GM21619 (cell line): ENCODE data around the gene PCDH1.
"Not testable (repeated sequence)": the region's sequence is repeated elsewhere in the genome, so short reads cannot be mapped to it uniquely, and the experiment has no call there.

ENCODE experiments used
- ATAC-seq: cut with Tn5 transposase; IDR thresholded peaks from one replicate; pipeline ENCODE4 v1.9.1; 2021; ENCODE audit not compliant: unreplicated experiment

Gene PCDH1

DNA sequence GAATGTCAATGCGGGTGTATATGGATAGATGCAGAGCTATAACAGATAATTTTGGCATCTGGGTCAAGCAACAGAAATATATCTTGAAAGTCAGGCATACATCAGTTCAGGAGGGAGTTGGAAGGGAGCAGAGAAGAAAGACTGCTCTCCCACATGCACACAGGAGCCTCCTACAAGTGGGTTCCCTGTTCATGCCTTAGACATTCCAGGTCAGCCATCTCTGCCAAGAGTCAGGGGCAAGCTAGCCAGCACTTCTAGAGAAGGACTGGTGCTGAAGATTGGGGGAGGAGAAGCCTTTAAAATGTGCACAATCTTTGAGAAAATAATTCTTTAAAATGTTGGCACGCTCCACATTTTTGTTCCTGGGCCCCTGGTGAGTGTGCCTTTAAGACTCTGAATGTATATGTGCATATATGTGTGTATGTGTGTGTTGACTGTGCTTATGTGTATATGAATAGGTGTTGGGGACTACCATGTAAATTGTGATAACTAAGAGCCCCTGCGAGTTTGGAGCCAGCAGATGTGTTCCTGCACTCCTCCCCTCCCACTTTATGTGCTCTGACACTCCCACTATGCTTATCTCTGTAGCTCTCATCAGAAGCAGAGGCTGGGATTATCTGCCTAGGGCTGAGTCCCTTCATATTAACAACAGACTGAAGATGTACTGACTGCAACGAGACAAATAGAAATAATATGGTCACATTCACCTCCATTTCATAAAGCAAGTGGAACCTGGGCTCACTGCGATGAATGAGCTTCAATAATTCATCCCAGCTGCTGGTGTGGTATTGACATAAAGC lies 24.0 kb upstream of the PCDH1 start:
- ATAC-seq, result no peak

DNA sequence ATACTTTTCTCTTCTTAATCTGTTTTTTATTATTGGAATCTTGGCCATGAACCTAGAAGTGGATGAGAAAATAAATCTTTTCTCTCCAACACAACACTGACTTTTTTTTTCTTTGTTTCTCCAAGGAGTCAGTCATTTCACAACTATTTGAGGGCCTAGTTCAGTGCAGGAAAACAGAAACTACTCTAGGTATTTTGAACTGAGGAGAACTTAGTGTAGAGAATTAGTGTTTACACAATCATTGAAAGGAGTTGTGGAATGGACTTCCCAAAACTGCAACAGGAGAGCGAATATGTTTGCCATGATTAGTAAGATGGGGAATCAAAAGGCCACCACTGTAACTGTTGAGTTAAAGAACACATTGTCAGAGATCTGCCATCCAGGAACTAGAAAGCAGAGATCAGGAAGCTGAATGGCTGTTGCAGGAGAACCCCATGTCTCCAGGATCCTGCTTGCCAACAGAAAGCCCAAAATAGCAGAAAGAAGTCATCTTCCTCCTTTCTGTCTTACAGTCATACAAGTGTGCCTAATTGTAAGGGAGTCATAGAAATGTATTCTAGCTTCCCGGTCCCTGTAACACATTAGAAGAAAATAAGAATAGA lies 20.3 kb upstream of the PCDH1 start:
- no peak for ATAC-seq

DNA sequence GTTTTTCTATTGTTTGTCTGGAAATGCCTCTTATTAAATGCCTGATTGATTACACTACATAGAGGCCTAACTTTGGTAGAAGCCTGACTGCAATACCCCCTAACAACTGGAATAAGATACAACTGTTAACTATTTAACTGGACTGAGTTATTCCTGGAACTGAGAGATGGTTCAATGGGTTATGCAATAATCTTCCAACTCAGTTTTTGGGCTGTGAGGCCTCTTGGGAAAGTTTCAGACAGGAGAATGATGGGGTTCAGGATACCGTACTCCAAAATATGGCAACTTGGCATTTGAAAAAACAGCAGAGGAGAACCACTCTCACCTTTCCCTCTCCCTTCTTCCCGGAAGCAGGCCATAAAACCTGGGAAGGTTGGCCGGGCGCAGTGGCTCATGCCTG lies 19.2 kb upstream of the PCDH1 start:
- ATAC-seq, result no peak

DNA sequence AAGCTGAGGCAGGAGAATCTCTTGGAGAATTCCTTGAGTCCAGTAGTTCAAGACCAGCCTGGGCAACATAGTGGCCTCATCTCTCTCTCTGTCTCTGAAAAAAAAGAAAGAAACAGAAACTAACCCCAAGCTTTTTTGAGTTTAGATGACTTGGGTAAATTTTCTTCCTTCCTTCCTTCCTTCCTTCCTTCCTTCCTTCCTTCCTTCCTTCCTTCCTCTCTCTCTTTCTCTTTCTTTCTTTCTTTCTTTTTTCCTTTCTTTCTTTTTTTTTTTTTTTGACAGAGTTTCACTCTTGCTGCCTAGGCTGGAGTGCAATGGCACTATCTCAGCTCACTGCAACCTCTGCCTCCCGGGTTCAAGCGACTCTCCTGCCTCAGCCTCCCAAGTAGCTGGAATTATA lies 12.2 kb upstream of the PCDH1 start:
- not testable (repeated sequence) for ATAC-seq

DNA sequence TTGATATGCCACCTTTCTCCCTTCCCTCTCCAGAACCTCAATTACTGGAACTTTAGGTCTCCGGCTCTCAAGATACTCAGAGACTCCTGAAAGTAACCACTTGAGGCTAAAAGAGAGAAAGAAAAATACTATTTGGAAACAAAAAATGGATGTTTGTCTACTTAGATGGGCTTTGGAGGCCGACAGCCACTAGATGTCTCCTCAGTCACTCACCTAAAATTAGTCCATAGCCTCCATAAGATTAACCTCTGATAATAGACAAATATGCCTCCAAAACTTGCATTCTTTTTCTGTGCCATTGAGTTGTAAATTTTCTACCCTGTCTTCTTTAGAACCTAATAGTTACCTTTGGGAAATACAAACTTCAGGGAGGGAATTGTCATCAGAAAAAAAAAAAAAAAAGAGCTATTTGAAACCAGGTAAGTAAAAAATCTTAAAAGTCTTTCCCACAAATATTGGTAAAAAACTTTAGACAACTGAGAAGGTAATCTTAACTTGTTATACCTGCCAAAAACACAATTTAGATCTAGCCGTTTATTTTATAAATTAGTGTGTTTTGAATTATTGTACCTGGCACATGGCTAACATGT lies 11.2 kb upstream of the PCDH1 start:
- no peak for ATAC-seq

DNA sequence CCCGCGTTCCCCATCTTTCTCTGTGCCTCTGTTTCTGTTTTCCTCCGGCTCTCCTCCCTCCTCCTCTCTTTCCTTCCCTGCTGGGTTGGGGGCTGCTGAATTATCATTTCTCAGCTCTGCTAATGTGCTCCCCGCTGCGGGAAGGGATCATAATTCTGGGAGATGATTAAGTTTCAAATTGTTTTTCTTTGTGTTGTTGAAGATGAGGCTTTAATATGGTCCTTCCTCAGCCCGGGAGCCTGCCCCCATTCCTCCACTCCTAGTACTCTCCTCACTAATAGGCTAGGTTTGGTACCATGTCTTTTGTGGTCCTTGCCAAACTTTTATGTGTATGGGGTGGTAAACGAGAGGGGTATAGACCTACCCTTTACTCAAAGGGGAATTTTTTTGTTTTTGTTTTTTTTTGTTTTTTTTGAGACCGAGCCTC lies 5.7 kb upstream of the PCDH1 start:
- no peak for ATAC-seq

DNA sequence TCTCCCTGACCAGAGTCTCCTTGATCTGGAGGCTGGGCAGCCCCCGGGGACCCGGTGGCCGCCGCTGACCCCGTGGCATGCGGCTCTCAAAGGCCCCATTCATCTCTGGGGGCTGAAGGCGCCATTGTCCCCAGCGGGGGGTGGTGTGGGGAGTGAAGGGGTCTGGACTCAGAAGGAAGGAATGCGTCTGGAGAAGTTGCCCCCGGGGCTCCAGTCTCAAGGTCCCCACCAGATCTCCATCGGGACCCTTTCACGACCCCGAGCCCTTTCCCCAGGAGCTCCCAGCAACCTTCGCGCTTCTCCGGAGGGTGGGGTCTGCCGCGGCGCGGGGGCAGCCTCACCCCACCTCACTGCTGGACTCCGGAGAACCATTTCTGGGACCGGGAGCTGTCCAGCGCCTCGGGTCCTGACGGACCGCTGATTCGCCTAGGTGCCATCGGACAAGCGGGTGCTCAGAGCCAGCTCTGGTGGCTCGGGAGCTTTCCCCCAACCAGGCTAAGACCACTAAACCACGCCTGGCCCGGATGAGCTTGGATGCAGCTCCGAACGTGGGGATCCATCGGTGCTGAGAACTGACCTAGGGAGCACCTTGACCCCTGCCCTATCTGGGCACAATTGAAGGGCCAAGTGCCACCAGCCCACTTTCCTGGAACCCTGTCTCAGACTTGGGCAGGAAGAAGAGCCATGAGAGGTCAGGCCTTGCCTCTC lies 5.1 kb upstream of the PCDH1 start:
- ATAC-seq, result no peak

DNA sequence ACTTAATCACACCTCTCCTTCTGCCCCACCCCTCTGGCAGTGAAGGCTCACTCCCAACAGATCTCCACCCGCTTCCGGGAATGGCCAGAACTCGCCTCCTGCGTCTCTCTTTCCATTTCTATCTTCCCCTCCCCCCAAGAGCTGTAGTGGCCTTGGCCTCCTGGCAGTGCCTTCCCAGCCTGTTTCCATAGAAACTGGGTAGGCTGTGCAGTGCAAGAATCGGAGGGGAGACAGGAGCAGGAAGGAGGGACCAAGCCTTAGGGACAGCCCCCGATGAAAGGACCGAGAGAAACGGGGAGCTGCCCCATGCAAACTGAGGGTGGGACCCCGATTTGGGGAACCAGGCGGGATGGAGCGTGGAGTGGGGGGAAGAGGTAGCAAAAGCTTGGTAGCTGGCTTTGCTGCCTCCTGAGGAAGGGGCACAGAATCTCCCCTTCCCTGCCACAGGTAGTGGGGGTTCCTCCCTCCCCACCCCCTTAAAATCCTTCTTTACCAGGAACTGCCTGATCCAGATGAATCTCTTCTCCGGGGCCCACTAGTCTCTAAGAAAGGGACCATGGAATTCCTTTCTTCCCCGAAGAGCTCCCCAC lies 4.5 kb upstream of the PCDH1 start:
- ATAC-seq, result no peak

DNA sequence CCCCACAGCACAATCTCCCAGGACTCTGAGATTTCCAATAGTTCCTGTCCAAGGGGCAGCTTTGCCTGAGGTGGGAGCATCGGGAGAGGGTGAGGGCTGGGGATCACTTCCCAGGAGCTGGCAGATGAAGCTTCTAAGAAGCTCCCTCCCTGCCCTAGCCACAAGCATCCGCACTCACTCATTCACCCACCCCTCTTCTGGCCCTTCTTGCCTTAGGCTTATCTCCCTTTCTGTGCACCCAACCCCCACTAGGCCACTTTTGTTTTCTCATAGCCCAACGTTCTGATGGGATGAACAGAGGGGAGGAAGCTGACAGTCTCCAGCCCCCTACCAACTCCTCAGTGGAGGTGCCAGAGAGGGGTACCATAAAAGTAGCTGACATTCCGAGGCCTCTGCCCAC lies 3.7 kb upstream of the PCDH1 start:
- no peak for ATAC-seq

DNA sequence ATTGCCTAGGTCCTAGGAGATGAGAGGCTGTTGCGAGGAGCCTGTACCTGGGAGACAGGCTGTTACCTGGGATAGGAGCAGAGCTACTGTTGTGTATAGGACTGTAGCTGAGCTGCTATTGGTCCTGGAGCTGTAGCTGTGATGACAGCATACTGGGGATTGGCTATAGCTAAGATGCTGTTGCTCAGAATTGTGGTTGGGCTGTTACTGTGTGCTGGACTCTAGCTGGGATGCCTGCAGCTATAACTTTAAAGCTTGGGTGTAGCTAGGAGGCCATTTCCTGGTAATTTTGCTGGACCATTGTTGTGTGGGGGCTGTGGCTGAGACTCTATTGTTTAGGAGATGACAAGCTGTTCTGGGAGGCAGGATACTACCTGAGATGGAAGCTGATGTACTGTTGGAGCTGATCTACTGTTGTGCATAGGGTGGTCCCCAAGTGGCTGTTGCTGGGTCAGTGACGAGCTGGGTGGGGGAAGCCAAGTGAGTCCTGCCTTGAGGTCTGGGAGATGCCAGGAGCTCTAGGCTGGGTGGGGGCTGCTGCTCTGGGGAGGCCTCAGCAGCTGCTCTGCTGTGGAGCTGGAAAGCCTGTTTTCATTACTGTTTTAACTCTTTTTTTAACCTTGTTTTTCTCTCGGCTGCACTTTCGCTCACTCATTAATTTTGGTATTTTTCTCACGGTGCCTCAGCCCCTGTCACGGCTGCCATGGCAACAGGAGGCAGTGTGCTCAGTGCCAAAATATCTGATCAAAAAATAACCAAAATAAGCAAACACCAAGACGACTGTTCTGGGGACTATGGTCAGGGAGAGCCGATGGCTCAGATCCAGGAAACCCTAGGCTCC lies 3.0 kb upstream of the PCDH1 start:
- ATAC-seq, result no peak

DNA sequence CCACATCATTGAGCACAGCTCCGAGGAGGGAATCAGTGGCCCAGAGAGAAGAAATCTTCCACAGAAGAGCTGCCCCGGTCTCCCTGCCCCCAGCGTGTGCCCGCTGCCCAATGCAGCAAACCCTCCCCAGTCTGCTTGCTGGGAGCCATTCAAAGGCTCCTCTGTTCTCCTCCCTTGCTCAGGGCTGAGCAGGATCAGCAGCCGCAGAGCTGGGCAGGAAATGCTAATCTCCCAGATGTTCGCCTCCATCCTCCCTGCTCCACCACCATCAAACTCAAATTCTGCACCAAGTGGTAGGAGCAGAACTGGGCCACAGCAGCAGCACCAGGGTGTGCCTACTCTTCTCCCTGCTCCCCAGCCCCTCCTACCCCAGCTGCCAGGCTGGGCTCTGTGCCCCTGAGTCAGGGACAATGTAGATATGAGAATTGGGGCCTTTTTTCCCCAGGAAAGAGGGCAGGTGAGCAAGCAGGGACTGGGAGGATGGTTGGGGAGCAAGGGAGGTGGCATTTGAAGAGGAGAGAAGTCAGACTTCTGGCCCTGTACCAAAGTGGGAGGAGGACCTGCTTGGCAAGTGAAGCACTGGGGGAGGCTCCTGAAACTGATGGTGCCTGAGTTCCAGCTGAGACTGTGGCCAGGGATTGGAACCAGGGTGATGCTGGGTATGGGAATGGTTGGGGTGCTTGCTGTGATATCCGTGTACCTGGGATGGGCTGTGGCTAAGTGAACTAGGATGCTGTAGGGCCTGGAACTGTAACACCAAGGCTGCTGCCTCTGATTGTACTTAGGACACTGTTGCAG lies 1.9 kb upstream of the PCDH1 start:
- no peak for ATAC-seq

DNA sequence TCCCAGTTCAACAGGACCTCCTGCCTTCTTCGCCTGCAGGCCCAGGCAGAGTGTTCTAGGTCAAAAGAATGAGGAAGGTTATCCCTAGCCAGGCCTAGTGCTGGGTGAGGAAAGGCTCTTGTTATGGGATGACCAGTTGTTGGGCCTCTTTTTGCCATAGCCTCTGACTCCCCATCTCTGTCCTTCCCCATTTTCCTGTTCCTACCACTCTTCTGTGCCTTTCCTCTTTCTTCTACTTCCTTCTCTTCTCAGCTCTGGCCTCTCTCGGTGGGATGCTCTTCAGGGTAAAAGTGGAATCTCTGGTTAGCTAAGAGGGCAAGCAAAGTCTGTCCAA lies 1.2 kb upstream of the PCDH1 start:
- no peak for ATAC-seq

DNA sequence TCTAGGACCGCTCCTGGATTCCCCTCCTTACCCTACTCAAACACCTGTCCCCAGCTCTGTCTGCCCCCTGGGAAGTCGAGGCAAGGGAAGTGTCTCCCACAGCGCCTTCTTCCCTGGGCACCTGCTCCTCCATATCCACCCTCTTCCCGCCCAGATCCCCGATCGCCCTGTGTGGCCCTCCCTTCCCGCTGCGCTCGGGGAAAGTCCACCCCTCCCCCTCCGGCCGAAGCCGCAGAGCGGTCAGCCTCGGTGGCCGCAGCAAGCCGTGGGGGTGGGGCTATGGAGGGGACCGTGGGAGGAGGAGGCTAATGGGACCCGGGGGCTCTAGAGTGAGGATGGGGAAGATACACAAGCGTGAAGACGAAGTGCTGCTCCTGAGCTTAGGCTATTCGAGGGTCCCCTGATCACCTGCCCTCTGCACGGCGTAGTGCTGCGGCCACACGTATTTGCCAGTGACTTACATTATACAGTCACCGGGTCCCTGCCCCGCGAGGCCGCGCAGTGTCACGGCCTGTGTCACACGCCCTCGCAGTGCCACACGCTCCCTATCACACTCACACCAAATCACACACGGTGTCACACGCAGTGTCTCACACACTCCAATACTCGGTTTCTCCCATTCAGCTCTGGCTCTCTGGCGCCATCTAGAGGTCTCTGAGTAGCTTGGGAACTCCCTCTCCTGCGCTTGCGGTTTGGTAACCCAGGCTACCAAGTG lies 658 bp upstream of the PCDH1 start:
- ATAC-seq, result peak; percentile 88

DNA sequence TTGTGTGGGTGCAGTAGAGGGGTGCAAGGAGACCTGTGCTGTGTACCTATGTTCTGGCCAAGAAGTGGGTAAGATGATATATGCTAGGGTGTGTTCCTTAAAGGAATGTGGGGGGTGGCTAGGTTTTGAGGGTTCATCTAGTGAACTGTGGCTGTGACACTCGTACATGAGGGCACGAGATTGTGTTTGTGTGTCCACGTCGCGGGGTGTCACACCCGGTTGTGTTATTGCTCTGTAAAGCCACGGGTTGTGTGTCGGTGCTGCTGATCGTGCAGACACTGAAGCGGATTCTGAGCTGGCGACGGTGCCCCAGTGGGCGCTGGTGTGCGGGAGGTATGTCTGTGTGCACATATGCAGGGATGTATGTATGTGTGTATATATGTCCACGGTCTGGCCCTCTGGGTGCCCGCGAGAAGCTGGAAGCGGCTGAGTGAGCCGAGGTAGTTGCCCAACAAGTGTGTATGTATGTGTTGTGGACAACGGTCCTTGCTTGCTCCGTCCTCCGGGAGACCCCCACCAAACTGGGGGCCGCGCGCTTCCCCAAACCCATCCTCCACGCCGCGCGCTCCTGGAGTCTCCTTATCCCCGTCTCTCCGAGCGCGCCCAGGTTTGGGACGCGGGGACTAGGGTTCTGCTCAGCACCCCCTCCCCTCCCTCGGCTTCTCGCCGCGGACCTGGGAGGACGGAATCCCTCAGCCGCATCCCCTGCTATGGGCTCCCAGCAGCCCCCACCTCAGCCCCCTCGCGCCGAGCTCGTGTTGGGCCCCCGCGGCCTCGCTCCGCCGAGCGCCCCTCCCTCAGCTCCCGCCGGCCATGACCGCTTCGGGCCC lies 639 bp downstream of the PCDH1 start:
- ATAC-seq, result no peak

DNA sequence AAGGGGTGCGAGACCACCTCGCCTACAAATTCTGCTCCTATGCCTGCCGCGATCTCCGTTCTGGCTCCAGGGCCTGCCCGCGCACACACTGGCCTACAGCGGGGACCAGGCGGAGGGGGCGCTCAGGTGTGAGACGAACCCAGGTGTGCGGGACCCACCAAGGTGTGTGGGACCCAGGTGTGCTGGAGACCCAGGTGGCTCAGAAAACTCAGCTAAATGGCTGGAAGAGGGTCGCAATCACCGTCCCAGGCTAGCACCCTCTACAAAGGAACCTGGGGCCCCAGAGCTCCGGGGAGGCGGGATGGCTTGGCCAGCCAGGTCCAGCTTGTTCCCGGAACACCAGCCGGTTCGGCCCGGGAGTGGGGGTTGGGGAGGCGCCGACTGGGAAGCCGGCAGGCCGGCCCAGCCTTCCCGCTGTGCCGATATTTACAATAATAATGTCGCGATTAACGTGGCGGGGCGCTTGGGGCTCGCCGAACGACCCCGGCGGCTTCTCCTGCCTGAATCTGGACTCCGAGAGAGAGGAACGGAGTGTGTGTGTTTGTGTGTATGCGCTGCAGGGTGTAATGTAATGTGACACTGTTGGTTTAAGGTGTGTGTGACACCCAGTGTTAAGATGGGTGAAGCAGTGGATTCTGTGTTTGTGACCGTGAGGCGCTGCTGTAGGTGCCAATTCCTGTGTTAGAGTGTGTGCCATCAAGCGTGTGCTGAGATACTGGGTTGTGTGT lies 1.4 kb downstream of the PCDH1 start:
- ATAC-seq, result no peak

DNA sequence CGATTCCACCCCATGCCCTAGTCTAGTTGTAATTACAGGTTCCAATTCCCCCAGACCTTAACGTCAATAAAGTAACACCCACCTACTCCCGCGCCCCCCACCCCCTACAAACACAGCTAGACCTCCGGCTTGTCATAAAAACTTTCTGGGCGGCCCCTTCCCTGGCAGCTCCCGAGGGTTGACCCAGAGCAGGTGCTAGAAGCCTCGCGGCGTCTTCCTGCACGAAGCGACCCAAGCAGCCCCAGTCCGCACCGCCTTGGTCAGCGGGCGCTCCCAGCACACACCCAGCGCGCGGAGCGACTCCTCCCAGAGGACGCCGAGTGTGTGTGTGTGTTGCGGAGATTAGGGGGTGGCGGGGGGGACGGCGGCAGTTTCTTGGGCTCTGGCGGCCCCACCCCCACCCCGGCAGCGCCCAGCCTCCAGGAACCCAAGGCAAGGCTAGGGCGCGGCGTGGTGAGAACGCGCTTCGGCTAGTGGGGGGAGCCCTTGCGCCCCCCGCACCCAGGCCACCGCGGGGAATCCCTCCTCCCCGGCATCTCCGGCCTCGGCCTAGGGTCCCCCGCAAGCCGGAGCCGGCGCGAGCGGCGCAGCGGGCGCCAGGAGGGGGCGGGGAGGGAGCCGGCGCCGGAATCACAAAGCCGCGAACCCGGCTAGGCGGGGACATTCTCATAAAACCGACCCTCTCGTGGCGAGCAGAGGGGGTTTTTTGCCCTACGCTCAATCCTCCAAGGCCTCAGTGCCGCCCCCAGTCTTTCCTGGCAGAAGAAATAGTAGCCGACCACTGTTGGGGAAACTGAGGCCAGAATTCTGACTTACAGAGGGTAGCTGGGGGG lies 2.2 kb downstream of the PCDH1 start:
- ATAC-seq, result no peak
